NCI-H748 (cell line): ENCODE measurements around the gene SCN4A.

Experiments
- DNase-seq: peaks from one replicate; lab custom pipeline; 2025; ENCODE audit not compliant: unreplicated experiment; lab: John Stamatoyannopoulos, UW

SCN4A gene

GRCh38 chr17:63889026-63889848, 83.5 kb downstream of the SCN4A start:
- DNase-seq: peak; percentile 38
